HepG2 (cell line): Measurements from ENCODE around the gene AMD1. TPM values are rescaled to one million over a fixed set of nuclear protein-coding genes. Genes with fewer than 3 reads are reported as not detected.

Experiments used
- BATF2 ChIP-seq: sonication (generic); formaldehyde crosslinking; IDR thresholded peaks from 2 replicates; pipeline ENCODE4 v1.8.0; 2022; ENCODE audit warnings: mild to moderate bottlenecking, missing genetic modification reagents, moderate library complexity
- CBX2 ChIP-seq, 2 experiments: fragments of 200-600 bp in 1 of 2; sonication (generic); formaldehyde crosslinking in 1 of 2; IDR thresholded peaks; 2 replicates each; pipeline versions ENCODE4 v1.7.0 to v1.8.1; 2018 to 2022; ENCODE audit warnings: low read depth in 2 of 2, low read length in 1 of 2, mild to moderate bottlenecking in 1 of 2, missing genetic modification reagents in 1 of 2
- KLF15 ChIP-seq: sonication (generic); formaldehyde crosslinking; IDR thresholded peaks from 2 replicates; pipeline ENCODE4 v1.8.1; 2023; ENCODE audit warnings: borderline replicate concordance, mild to moderate bottlenecking, inconsistent platforms, missing genetic modification reagents, mixed read lengths
- PRDM10 ChIP-seq: sonication (generic); formaldehyde crosslinking; IDR thresholded peaks from 2 replicates; pipeline ENCODE4 v1.4.0; 2020; ENCODE audit warnings: low read depth, missing genetic modification reagents
- REPIN1 ChIP-seq: sonication (generic); formaldehyde crosslinking; IDR thresholded peaks from 2 replicates; pipeline ENCODE4 v1.8.0; 2022; ENCODE audit warnings: missing genetic modification reagents, low read depth, mild to moderate bottlenecking, borderline replicate concordance
- RFXANK ChIP-seq: IDR thresholded peaks from 2 replicates; pipeline ENCODE4 v1.6.1; 2016
- TARDBP ChIP-seq: sonication (generic); formaldehyde crosslinking; IDR thresholded peaks from 2 replicates; pipeline ENCODE4 v1.8.0; 2022; ENCODE audit warnings: mild to moderate bottlenecking, missing genetic modification reagents
- TBP ChIP-seq: sonication (generic); formaldehyde crosslinking; IDR thresholded peaks from 2 replicates; pipeline ENCODE4 v1.5.0; 2020; ENCODE audit warnings: missing genetic modification reagents
- ZMYM2 ChIP-seq: sonication (generic); formaldehyde crosslinking; IDR thresholded peaks from 2 replicates; pipeline ENCODE4 v1.8.0; 2022; ENCODE audit warnings: mild to moderate bottlenecking, missing genetic modification reagents
- ZNF329 ChIP-seq: sonication (generic); formaldehyde crosslinking; IDR thresholded peaks from 2 replicates; pipeline ENCODE4 v1.9.0; 2021; ENCODE audit warnings: low read depth, mild to moderate bottlenecking, missing genetic modification reagents
- ZNF343 ChIP-seq: sonication (generic); formaldehyde crosslinking; IDR thresholded peaks from 2 replicates; pipeline ENCODE4 v1.4.0; 2020; ENCODE audit warnings: mild to moderate bottlenecking, missing genetic modification reagents
- ZNF367 ChIP-seq: sonication (generic); formaldehyde crosslinking; IDR thresholded peaks from 2 replicates; pipeline ENCODE4 v1.4.0; 2020; ENCODE audit warnings: missing genetic modification reagents, borderline replicate concordance
- ZNF430 ChIP-seq: sonication (generic); formaldehyde crosslinking; IDR thresholded peaks from 2 replicates; pipeline ENCODE4 v1.9.0; 2021; ENCODE audit warnings: mild to moderate bottlenecking, missing genetic modification reagents
- ZNF629 ChIP-seq: sonication (generic); formaldehyde crosslinking; conservative IDR thresholded peaks from 2 replicates; pipeline ENCODE4 v1.5.0; 2020; ENCODE audit warnings: missing genetic modification reagents
- ZNF766 ChIP-seq: sonication (generic); formaldehyde crosslinking; IDR thresholded peaks from 2 replicates; pipeline ENCODE4 v1.5.0; 2020; ENCODE audit warnings: missing genetic modification reagents, borderline replicate concordance
- ZNF841 ChIP-seq: sonication (generic); formaldehyde crosslinking; IDR thresholded peaks from 2 replicates; pipeline ENCODE4 v1.8.1; 2023; ENCODE audit warnings: missing genetic modification reagents, borderline replicate concordance
- polyA plus RNA-seq, 8 experiments: library from polyadenylated mRNA; depleted of rRNA in 3 of 8; stranded (reverse) in 7 of 8; unstranded in 1 of 8; fragments of >200 nt; fragmentation: Illumina TruSeq in 4 of 8; extraction: Trizol in 4 of 8; gene quantifications; 2 replicates each; pipeline versions ENCODE4 v1.2.1 to v1.2.3, GENCODE V29; 2011 to 2016; ENCODE audit warnings: low read depth in 4 of 8, missing spikeins in 1 of 8, mixed read lengths in 1 of 8; ENCODE audit not compliant: insufficient read depth in 1 of 8
- total RNA-seq, 5 experiments: library from RNA; depleted of rRNA; stranded (reverse); fragments of >200 nt; fragmentation: Illumina TruSeq; extraction: Trizol; gene quantifications; 2 replicates each; pipeline ENCODE4 v1.2.3, GENCODE V29; 2016; ENCODE audit warnings: low read depth in 1 of 5
- TF ChIP-seq, protein P1 (sequence below): sonication (generic); formaldehyde crosslinking; IDR thresholded peaks from 2 replicates; pipeline ENCODE4 v1.4.0; 2020; ENCODE audit warnings: missing genetic modification reagents
- TF ChIP-seq, protein P2 (sequence below): sonication (generic); formaldehyde crosslinking; conservative IDR thresholded peaks from 2 replicates; pipeline ENCODE4 v1.8.0; 2022; ENCODE audit warnings: missing genetic modification reagents

The AMD1 gene
- total and polyA plus RNA-seq, 2 of the 13 experiments (the other 11 are each of a cell fraction or from before 2014, with no cell fraction given), result 108 to 123 TPM

GRCh38 chr6:110873981-110874879 is at the start of gene AMD1 (continued):
- TF ChIP-seq CBX2 (IDR thresholded peaks at IDR 0.05; ENCODE audit: low read depth, low read length) (no peak), CBX2 (CRISPR knock-in tag; IDR thresholded peaks at IDR 0.05; ENCODE audit: low read depth) (no peak), TBP (CRISPR knock-in tag) (no peak), ZNF367 (CRISPR knock-in tag) (peak; percentile 32; the same call in 1 of the 2 replicates), REPIN1 (no peak), PRDM10 (0 out of 2 replicates have a peak, but pooled peaks have one; percentile 19), RFXANK (peak; percentile 56; the same call in 1 of the 2 replicates), ZNF343 (CRISPR knock-in tag) (peak; percentile 90), ZMYM2 (CRISPR knock-in tag) (no peak), KLF15 (CRISPR knock-in tag) (no peak; the same call in 1 of the 2 replicates), ZNF430 (CRISPR knock-in tag) (peak; percentile 79; the same call in 1 of the 2 replicates), ZNF329 (CRISPR knock-in tag) (no peak), ZNF766 (peak; percentile 76; the same call in 1 of the 2 replicates), BATF2 (CRISPR knock-in tag) (no peak), ZNF629 (CRISPR knock-in tag) (no peak), TARDBP (peak; percentile 13; the same call in 1 of the 2 replicates), ZNF841 (CRISPR knock-in tag) (no peak)
- TF ChIP-seq, protein P1, sequence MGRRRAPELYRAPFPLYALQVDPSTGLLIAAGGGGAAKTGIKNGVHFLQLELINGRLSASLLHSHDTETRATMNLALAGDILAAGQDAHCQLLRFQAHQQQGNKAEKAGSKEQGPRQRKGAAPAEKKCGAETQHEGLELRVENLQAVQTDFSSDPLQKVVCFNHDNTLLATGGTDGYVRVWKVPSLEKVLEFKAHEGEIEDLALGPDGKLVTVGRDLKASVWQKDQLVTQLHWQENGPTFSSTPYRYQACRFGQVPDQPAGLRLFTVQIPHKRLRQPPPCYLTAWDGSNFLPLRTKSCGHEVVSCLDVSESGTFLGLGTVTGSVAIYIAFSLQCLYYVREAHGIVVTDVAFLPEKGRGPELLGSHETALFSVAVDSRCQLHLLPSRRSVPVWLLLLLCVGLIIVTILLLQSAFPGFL (CRISPR knock-in tag), result no peak
- TF ChIP-seq, protein P2, sequence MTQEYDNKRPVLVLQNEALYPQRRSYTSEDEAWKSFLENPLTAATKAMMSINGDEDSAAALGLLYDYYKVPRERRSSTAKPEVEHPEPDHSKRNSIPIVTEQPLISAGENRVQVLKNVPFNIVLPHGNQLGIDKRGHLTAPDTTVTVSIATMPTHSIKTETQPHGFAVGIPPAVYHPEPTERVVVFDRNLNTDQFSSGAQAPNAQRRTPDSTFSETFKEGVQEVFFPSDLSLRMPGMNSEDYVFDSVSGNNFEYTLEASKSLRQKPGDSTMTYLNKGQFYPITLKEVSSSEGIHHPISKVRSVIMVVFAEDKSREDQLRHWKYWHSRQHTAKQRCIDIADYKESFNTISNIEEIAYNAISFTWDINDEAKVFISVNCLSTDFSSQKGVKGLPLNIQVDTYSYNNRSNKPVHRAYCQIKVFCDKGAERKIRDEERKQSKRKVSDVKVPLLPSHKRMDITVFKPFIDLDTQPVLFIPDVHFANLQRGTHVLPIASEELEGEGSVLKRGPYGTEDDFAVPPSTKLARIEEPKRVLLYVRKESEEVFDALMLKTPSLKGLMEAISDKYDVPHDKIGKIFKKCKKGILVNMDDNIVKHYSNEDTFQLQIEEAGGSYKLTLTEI, result no peak
